ENCODE measurements around the gene KCNT2.

GRCh38 chr1:196550731-196551130 lies 57.5 kb downstream of the KCNT2 start:
- TF ChIP-seq POLR2A (IDR thresholded peaks at IDR 0.05), result no peak
- no peak for TF ChIP-seq CTCF (IDR thresholded peaks at IDR 0.05 in 4 of 5, conservative IDR thresholded peaks at IDR 0.05 in 1 of 5)

Data from gastrocnemius medialis (tissue), 4 donors.